Measurements from ENCODE around the gene ACTRT2. TPM values are rescaled to one million over a fixed set of nuclear protein-coding genes. Genes with fewer than 3 reads are reported as not detected.

The ACTRT2 gene
- total RNA-seq, 1 experiment from 2014 or later: not detected

- intact Hi-C loops (cut with micrococcal nuclease; ENCODE audit: unreplicated experiment): no loop called here
- Mint-ChIP-seq H3K9me3 (ENCODE audit: low read depth, unreplicated experiment) (no peaks in the 10 kb centered on the region), H3K27ac (ENCODE audit: unreplicated experiment) (no peak overlapping the region), H3K4me1 (ENCODE audit: low read depth, unreplicated experiment) (no peaks in the 10 kb centered on the region), H3K36me3 (ENCODE audit: insufficient read depth, unreplicated experiment) (no peaks in the 10 kb centered on the region), H3K4me3 (ENCODE audit: low read depth, unreplicated experiment) (no peak overlapping the region), H3K27me3 (ENCODE audit: unreplicated experiment) (peaks cover 53% of the 10 kb centered on the region)
- no TSS peak for BruUV-seq (replicated peaks)
- CTCF ChIA-PET: no interaction called here
- no peak for DNase-seq
- TF ChIP-seq CTCF (IDR thresholded peaks at IDR 0.05; ENCODE audit: unreplicated experiment): no peak
Observed at GRCh38 chr1:3003039-3003940, 18.0 kb upstream of the ACTRT2 start.

GRCh38 chr1:3003941-3004270 is 17.4 kb upstream of the ACTRT2 start:
- Mint-ChIP-seq H3K4me3 (ENCODE audit: low read depth, unreplicated experiment) (no peak overlapping the region), H3K27ac (ENCODE audit: unreplicated experiment) (no peak overlapping the region), H3K27me3 (ENCODE audit: unreplicated experiment) (peaks cover 47% of the 10 kb centered on the region), H3K36me3 (ENCODE audit: insufficient read depth, unreplicated experiment) (no peaks in the 10 kb centered on the region), H3K9me3 (ENCODE audit: low read depth, unreplicated experiment) (peaks cover 2% of the 10 kb centered on the region), H3K4me1 (ENCODE audit: low read depth, unreplicated experiment) (no peaks in the 10 kb centered on the region)
- DNase-seq: no peak
- TF ChIP-seq CTCF (IDR thresholded peaks at IDR 0.05; ENCODE audit: unreplicated experiment): no peak
- CTCF ChIA-PET: no interaction called here
- no TSS peak for BruUV-seq (replicated peaks)
- intact Hi-C loops (cut with micrococcal nuclease; ENCODE audit: unreplicated experiment): no loop called here

GRCh38 chr1:3004285-3005205 is 16.7 kb upstream of the ACTRT2 start:
- TF ChIP-seq CTCF (IDR thresholded peaks at IDR 0.05; ENCODE audit: unreplicated experiment): no peak
- Mint-ChIP-seq H3K9me3 (ENCODE audit: low read depth, unreplicated experiment) (peaks cover 2% of the 10 kb centered on the region), H3K36me3 (ENCODE audit: insufficient read depth, unreplicated experiment) (no peaks in the 10 kb centered on the region), H3K4me1 (ENCODE audit: low read depth, unreplicated experiment) (no peaks in the 10 kb centered on the region), H3K4me3 (ENCODE audit: low read depth, unreplicated experiment) (no peak overlapping the region), H3K27me3 (ENCODE audit: unreplicated experiment) (peaks cover 40% of the 10 kb centered on the region), H3K27ac (ENCODE audit: unreplicated experiment) (no peak overlapping the region)
- DNase-seq: no peak
- intact Hi-C loops (cut with micrococcal nuclease; ENCODE audit: unreplicated experiment): no loop called here
- BruUV-seq (replicated peaks): no TSS peak
- CTCF ChIA-PET: no interaction called here

GRCh38 chr1:3005771-3006170 is 15.5 kb upstream of the ACTRT2 start:
- no peaks in the 10 kb centered on the region for H3K4me1 Mint-ChIP-seq (ENCODE audit: low read depth, unreplicated experiment)
- TF ChIP-seq CTCF (IDR thresholded peaks at IDR 0.05; ENCODE audit: unreplicated experiment): no peak
- H3K27me3 Mint-ChIP-seq (ENCODE audit: unreplicated experiment): peaks cover 36% of the 10 kb centered on the region

More at GRCh38 chr1:3005771-3006170, 15.5 kb upstream of the ACTRT2 start:
- peaks cover 2% of the 10 kb centered on the region for H3K9me3 Mint-ChIP-seq (ENCODE audit: low read depth, unreplicated experiment)
- no peaks in the 10 kb centered on the region for H3K36me3 Mint-ChIP-seq (ENCODE audit: insufficient read depth, unreplicated experiment)
- no peak overlapping the region for H3K4me3 Mint-ChIP-seq (ENCODE audit: low read depth, unreplicated experiment)
- DNase-seq: no peak
- no peak overlapping the region for H3K27ac Mint-ChIP-seq (ENCODE audit: unreplicated experiment)
- CTCF ChIA-PET: no interaction called here
- intact Hi-C loops (cut with micrococcal nuclease; ENCODE audit: unreplicated experiment): no loop called here
- BruUV-seq (replicated peaks): no TSS peak

Data from Calu3 (cell line).